GM21528 (cell line): ENCODE data around the gene SUGCT.

Experiments used
- ATAC-seq: cut with Tn5 transposase; IDR thresholded peaks from one replicate; pipeline ENCODE4 v1.9.1; 2021; ENCODE audit warnings: mild to moderate bottlenecking, moderate library complexity; ENCODE audit not compliant: unreplicated experiment, low FRiP score

Gene SUGCT

DNA sequence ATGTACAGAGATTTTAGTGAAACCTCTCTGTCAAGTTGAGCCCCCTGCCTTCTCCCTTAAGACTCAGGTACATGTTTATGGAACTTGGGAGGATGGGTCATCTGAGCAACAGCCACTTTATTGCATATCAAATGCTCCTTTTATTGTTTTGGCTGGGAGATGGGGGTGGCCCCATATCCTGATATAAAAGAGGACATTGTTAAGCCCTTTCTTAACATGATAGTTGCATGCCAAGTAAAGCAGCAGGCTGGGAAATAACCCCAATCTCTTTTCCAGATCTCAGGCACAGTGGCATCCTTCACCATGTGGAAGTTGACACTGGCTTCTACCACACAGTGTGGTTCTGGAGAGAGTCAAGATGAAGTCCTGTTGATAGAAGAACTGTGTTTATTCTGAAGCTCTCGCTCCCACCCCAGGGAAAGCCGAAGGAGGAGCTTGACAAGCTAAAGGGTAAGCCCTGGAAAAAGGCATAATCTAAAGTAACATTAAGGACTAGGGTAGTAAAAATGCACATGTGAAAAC is 746.7 kb downstream of the SUGCT start:
- no peak for ATAC-seq

DNA sequence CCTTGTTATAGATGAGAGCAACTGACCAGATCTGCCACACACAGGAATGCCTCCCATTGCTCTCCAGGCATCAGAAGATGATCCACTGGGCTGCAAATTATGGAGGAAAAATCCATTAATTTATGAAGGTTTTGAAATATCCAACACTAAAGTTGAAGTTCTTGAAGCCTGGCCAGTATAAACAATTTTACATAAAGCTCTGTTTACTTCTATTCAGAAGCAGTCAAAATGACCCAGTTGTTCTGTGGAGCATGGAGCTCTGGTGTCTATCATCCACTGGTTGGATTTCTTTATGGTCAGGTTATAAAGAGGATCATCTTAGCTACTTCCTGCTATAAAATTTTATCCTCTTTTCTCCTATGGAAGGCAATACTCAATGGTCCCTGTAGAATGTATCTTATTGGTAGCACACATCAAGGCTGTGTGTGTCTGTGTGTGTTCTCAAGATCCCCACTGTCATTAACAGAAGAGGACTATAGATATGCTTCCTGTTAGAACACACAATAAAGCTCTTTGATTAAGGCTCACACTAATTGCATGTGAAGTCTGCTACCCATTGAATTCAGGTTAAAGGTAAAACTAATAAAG is 747.4 kb downstream of the SUGCT start:
- no peak for ATAC-seq

DNA sequence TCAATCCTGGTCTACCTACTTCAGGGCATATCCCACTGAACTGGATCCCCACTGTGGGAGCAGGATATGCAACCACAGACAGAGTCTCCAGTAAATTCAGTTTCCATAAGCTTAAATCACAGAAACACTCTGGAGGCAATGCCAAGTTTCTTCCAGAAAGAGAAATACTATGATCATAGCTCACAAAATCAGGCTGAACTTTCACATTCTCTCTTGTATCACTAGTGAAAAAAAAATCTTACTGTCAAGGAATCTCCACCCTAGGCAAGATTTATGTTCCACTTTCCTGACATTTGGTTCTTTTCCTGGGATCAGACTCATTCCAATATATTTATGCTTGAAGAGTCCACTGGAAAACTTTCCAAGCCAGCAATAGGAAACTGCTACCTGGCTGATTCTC is 749.0 kb downstream of the SUGCT start:
- ATAC-seq = no peak

DNA sequence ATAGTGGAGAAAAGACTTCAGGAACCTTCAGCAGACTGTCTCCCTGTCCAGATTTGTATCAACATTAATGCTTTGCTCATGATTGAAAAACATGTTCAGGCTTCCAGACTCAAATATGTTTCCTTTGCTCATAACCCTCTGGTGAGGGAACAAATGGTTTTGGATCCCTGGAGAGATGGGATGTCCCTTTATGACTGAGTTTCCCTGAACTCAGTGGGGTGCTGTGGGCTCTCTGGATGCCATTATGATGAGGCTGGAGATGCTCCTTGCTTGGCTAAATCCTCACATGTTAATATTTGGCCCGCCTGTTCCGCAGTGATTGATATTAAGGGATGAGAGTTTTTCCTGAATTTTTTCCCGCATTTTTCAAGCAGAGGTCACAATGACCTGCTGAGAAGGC is 749.4 kb downstream of the SUGCT start:
- no peak for ATAC-seq

DNA sequence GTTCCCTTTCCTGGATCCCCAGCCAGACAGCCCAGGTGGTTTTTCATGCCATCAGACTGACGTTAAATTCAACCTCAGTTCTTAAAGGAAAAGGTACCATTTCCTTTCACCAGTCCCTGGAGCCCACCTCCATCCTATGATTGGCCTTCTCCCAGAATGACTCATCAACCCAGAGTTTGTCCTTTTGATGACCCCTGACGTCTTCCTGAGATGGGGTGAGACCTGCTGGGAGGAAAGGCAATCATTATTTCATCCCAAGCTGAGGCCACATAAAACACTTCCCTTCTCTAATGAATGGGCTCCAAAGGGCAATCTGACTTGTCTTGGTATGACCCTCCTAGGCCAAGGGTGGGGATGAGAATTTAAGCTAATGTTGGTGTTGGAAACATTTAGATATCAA is 750.7 kb downstream of the SUGCT start:
- ATAC-seq = no peak

DNA sequence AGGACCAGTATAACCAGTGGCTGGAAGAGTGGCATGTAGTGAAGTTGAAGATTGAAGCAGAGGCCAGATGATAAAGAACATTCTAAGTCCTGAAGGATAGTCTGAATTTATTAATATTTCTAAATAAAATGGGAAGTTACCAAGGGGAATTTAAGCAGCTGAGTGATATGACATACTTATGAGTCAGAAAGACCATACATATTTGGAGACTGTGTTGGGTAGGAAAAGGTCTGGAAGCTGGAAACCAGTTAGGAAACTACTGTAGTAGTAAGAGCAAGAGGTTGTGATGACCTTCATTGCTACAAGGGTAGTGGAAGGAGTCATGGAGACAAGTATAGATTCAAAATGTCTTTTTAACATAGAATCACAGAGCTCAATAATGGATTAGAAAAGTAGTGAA is 752.3 kb downstream of the SUGCT start:
- no peak for ATAC-seq

DNA sequence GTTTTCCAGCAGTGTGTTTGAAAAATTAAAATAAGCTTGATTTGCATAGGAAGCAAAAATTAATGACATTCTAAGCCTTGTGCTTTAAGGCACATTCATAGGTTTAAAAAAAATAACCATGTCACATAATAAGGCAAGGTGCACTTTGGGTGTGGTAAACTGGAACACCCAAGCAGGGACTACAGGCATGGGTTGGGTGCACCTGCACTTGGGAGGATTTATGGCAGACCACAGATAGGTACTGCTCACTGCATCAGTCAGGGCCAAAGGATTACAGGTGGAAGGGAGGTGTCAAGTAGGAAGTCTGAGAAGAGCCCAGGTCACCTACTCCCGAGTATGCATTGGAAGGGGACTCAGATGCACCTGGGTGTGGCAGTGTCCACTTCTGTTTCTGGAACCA is 753.7 kb downstream of the SUGCT start:
- ATAC-seq = no peak

DNA sequence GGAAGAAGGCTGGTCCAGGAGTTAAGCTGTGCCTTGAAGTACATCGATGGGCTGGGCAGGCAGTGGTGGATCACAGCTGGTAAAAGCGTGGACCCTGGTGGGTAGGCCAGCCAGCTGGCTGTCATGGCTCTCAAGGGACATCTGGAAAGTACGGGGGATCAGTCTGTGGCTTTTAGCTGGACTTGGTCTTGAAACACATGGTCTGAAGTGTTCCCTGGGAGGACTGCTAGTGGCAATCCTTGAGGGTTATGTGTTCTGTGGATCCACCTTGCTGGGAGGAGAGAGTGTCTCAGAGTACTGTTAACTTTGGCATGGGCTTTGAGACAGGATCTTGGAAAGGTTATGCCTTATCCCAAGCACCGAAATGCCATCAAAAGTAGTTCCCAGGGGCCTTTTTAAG is 754.3 kb downstream of the SUGCT start:
- no peak for ATAC-seq

DNA sequence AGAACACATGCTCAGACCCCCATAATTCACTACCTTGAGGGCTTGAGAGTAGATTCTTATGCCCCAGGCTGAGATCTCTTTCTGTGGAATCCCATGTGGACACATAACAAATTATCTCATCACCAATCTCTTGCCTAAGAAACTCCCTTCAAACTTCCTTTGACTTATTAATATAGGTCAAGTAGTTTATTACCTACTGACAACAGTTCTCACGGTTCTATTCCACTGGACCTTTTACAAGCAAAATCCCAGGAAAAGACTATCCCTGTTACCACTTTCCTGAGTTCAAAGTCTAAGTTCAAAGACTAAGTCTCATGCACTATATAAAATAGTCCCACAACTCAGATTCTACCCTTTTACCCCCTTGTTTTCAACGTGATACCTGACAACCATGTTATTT is 754.7 kb downstream of the SUGCT start:
- ATAC-seq = no peak

DNA sequence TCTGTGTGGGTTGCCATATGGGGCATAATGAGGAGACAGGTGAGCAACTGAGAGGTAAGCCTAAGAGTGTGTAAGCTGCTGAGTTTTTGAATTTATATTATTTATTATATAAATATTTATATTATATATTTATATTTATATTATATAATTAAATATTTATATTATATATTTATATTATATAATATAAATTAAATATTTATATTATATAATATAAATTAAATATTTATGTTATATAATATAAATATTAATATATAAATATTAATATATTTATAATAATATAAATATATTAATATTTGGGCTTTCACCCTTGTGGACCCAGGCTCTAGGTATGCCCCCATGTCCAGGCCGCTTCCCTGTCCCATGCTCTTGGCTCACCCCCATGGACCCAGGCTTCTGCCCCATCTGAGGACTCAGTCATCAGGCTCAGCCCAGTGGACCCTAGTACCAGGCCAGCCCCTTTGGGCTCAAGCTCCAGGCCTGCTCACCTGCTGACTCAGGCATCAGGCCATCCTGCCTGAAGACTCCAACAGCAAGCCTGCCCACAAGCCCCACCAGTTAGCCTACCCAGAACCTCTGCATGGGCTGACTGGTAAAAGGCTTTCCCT is 755.4 kb downstream of the SUGCT start:
- no peak for ATAC-seq

DNA sequence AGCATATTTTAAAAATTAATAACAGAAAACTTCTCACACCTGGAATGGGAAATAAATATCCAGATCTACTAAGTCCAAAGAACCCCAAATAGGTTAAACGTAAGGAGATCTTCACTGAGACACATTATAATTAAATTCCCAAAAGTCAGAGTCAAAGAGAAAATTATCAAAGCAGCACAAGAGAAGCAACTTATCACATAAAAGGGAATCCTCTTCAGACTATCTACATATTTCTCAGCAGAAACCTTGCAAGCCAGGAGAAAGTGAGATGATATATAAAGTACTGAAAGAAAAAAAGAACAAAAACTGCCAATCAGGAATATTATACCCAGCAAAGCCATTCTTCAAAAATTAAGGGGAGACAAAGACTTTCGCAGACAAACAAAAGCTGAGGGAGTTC is 756.4 kb downstream of the SUGCT start:
- no peak for ATAC-seq

DNA sequence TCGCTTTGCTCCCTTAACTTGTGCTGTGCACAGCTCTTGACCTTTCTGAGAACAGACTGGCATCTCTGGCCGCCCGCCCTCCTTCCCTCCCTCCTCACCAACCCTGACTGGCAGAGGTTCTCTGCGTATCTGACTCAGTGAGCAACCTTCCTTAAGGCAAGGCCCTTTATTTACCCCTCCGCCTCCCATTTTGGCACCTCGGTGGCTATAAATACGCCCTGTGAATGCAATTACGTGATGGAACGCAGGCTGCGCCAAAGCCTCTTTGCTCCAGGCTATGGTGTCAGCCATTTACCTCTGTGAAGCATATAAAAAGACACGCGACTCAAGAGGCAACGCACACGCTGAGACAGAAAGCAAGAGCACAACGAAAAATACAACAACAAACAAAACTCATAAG is 764.3 kb downstream of the SUGCT start:
- no peak for ATAC-seq

DNA sequence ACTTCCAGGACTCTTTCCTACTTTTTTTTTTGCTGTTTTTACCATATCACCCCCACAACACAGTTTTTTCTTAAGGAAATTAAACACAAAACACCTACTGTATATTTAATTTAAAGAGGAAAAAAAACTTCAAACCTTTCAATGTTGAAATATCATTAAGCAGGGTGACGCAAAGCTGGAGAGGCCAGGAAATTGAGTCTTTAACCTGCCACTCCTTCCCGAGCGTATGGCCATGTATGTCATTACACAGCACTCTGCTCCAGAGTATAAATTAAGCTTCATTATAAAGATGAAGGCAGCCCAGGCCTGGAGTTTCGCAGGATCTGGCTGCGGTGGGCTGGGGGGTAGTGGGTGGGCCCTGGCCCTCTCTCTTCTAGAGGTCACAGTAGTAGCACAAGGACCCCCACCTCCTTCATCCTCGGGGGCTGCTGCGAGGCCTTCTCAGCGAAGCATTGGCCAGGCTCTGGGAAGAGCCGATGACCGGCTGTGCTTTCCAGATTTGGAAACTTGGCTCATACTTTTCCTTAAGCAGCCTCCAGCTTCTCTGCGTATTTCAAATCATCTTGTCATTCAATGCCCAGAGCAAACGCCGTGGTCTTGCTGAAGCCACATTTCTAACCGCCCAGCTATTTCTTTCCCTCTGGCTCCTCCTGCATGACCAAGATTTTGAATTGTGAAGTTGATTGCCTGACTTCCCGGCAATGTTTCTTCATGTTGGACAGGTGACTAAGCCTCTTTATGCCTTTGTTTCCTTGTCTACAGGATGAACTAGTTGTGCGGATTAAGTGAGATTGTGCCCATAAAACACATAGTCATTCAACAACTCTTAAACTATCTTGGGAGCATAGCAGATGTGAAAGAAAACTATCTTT is 765.1 kb downstream of the SUGCT start:
- no peak for ATAC-seq

DNA sequence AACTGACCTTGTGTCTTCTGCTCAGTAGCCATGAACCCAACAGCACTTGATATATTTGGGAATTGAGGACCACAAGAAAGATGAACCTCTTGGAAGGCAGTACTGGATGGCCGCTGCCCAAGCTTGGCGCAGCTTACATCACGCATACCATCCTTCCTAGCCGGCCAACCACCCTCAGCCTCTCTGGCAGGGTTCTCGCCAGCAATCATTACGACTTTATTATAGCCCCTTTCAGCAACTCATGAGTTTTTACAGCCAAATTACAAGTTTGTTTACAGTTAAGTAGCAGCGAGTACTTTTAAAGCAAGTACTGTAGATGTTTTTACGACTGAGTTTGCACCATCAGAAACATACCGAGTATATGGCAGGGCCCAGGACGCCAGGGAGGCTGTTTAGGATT is 769.1 kb downstream of the SUGCT start:
- no peak for ATAC-seq

DNA sequence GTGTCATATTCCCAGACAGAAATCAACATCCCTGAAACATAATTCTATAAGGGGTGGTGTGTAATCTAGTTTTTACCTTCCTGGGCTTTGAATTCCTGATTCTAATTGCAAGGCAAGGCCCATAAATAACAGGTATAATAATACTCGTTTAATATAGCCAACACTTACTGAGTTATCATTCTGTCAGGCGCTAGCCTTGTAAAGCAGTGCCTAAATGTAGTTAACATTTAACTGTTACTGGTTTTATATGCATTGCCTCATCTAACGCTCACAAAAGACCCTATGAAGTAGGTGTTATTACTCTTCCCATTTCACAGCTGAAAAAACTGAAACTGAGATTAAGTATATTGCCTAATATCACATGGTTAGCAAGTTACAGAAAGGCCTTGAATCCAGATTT is 772.5 kb downstream of the SUGCT start:
- no peak for ATAC-seq

DNA sequence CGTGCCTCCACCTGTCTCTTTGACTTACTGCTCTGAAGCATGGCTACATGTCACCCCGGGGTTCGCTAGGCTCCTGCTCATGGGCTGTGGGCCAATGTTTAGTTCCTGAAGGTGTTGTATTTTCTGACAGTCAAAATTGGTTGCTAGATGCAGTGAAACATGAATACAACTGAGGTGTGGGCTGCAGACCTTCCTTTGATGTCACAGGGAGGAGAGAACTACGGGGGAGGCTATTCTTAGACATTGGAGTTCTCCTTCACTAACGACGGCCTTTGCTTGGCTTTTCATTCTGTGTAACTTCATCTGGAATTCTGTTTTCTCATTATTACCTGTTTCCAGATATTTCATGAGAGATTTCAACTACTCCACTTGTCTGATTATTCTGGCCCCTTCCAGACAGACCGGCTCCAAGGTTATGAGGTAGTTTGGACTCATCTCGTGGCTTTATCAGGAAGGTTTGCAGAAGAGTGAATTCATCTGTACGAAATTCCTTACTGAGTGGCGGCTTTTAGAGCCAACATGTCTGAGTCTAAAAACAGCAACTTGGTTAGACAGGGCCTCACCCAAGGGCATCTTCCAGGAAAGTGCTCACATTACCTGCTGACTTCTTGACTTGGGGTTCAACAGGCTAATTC is 774.7 kb downstream of the SUGCT start:
- no peak for ATAC-seq
